Measurements from ENCODE around the gene DUSP1. TPM values are rescaled to one million over a fixed set of nuclear protein-coding genes. Genes with fewer than 3 reads are reported as not detected.

The DUSP1 gene
- polyA plus RNA-seq, 6 donors from 2014 or later: 1,129 to 3,568 (median 2,122) TPM

GRCh38 chr5:172723508-172723907 lies 47.5 kb downstream of the DUSP1 start:
- no peak overlapping the region for H3K4me3 Mint-ChIP-seq
- peaks cover 0 to 4% (median 0%) of the 10 kb centered on the region in 3 donors for H3K27me3 Mint-ChIP-seq
- H3K9me3 Mint-ChIP-seq: no peaks in the 10 kb centered on the region
- H3K4me1 Mint-ChIP-seq: no peaks in the 10 kb centered on the region
- H3K36me3 Mint-ChIP-seq: no peaks in the 10 kb centered on the region
- no peak for DNase-seq
- no peak overlapping the region for H3K27ac Mint-ChIP-seq
- no peak for ATAC-seq (ENCODE audit: low read depth in 2 of 2)

GRCh38 chr5:172722327-172722815 lies 48.6 kb downstream of the DUSP1 start:
- no peak for ATAC-seq (ENCODE audit: low read depth in 2 of 2)
- no peaks in the 10 kb centered on the region for H3K9me3 Mint-ChIP-seq
- peak overlapping the region in 1 of 8 donors; percentile 36 for H3K4me3 Mint-ChIP-seq
- no peaks in the 10 kb centered on the region for H3K36me3 Mint-ChIP-seq
- peaks cover 0 to 4% (median 0%) of the 10 kb centered on the region in 3 donors for H3K27me3 Mint-ChIP-seq
- no peaks in the 10 kb centered on the region for H3K4me1 Mint-ChIP-seq
- DNase-seq: no peak
- no peak overlapping the region for H3K27ac Mint-ChIP-seq

GRCh38 chr5:172721455-172722326 lies 49.3 kb downstream of the DUSP1 start:
- no peaks in the 10 kb centered on the region for H3K36me3 Mint-ChIP-seq
- H3K27me3 Mint-ChIP-seq: peaks cover 0 to 8% (median 0%) of the 10 kb centered on the region in 3 donors
- H3K4me3 Mint-ChIP-seq: no peak overlapping the region
- ATAC-seq (ENCODE audit: low read depth in 2 of 2): no peak
- peaks cover 5 to 6% (median 6%) of the 10 kb centered on the region in 3 donors for H3K4me1 Mint-ChIP-seq
- H3K9me3 Mint-ChIP-seq: no peaks in the 10 kb centered on the region
- DNase-seq: no peak
- H3K27ac Mint-ChIP-seq: peak overlapping the region in 1 of 6 donors; percentile 4

- Mint-ChIP-seq H3K4me3 (no peak overlapping the region), H3K27ac (peak overlapping the region in 1 of 6 donors; percentile 15)
Observed at GRCh38 chr5:172720655-172721054, 50.3 kb downstream of the DUSP1 start.

GRCh38 chr5:172719211-172719610 lies 51.8 kb downstream of the DUSP1 start:
- Mint-ChIP-seq H3K4me1 (peaks cover 6 to 8% (median 7%) of the 10 kb centered on the region in 3 donors), H3K36me3 (no peaks in the 10 kb centered on the region), H3K27me3 (peaks cover 0 to 9% (median 0%) of the 10 kb centered on the region in 3 donors), H3K4me3 (no peak overlapping the region), H3K27ac (no peak overlapping the region), H3K9me3 (no peaks in the 10 kb centered on the region)
- no peak for DNase-seq
- no peak for ATAC-seq (ENCODE audit: low read depth in 2 of 2)

More at GRCh38 chr5:172720655-172721054, 50.3 kb downstream of the DUSP1 start:
- H3K36me3 Mint-ChIP-seq: no peaks in the 10 kb centered on the region
- ATAC-seq (ENCODE audit: low read depth in 2 of 2) (no peak), DNase-seq (no peak)
- peaks cover 6 to 7% (median 7%) of the 10 kb centered on the region in 3 donors for H3K4me1 Mint-ChIP-seq
- H3K27me3 Mint-ChIP-seq: peaks cover 0 to 9% (median 0%) of the 10 kb centered on the region in 3 donors
- H3K9me3 Mint-ChIP-seq: no peaks in the 10 kb centered on the region

GRCh38 chr5:172718527-172719114 lies 52.4 kb downstream of the DUSP1 start:
- Mint-ChIP-seq H3K4me3 (no peak overlapping the region), H3K4me1 (peaks cover 6 to 11% (median 7%) of the 10 kb centered on the region in 3 donors), H3K36me3 (no peaks in the 10 kb centered on the region), H3K27ac (no peak overlapping the region), H3K9me3 (no peaks in the 10 kb centered on the region), H3K27me3 (peaks cover 0 to 7% (median 0%) of the 10 kb centered on the region in 3 donors)
- DNase-seq (no peak), ATAC-seq (ENCODE audit: low read depth in 2 of 2) (no peak)

Other genes with a start within 250 kb of the DUSP1 start
- gene NEURL1B, start 129.9 kb downstream of the DUSP1 start, polyA plus RNA-seq (ENCODE audit: low read depth in 6 of 6): not detected
- 10 to 100 TPM; 53.2 to 86.1 (median 64.4) TPM for gene ERGIC1, start 63.1 kb upstream of the DUSP1 start, polyA plus RNA-seq (ENCODE audit: low read depth in 6 of 6)
- 10 to 100 TPM; 20.0 to 40.2 (median 27.7) TPM for gene RPL26L1, start 188.2 kb upstream of the DUSP1 start, polyA plus RNA-seq (ENCODE audit: low read depth in 6 of 6)
- 100 to 1,000 TPM; 386 to 553 (median 418) TPM for gene ATP6V0E1, start 212.6 kb upstream of the DUSP1 start, polyA plus RNA-seq (ENCODE audit: low read depth in 6 of 6)